HCT116 (cell line): ENCODE results near the gene OXCT1. TPM values are rescaled to one million over a fixed set of nuclear protein-coding genes. Genes with fewer than 3 reads are reported as not detected.

Experiments used
- ATAC-seq: fragments of 200-7000 bp; cut with Tn5 transposase; 2 replicates; pipeline ENCODE4 v1.9.1; 2020; ENCODE audit warnings: mild to moderate bottlenecking, moderate library complexity
- BruUV-seq: library from RNA; stranded (reverse); fragments of 400-500 nt; replicated peaks from 2 replicates; lab custom pipeline; 2021; lab: Mats Ljungman, UMichigan
- CTCF ChIA-PET: fragments of 300-600 bp; sonication (Branson Sonifier 250); formaldehyde crosslinking; loops from one replicate; lab custom pipeline; 2021; ENCODE audit warnings: antibody characterized with exemption; lab: Charles Lee
- POLR2A ChIA-PET: fragments of 300-600, 350-600 bp; sonication (Branson Sonifier 250); formaldehyde crosslinking; loops from one replicate; lab custom pipeline; 2021; ENCODE audit warnings: antibody characterized with exemption; lab: Charles Lee
- RAD21 ChIA-PET, 2 experiments: fragments of 300-600 bp; sonication (Branson Sonifier 250); formaldehyde crosslinking; loops; one replicate each; lab custom pipeline; 2023; ENCODE audit warnings: low total read pairs in 2 of 2; ENCODE audit not compliant: uncharacterized antibody in 2 of 2, unreplicated experiment in 2 of 2, low non-redundant PET in 1 of 2; lab: Charles Lee
- DNase-seq: peaks from one replicate; pipeline ENCODE4 v3.0.0-alpha.2; 2010; ENCODE audit warnings: low read depth, low spot score
- H2AFZ ChIP-seq: fragments of 200-600 bp; shearing (Covaris generic), sonication (generic); 2 replicates; pipeline ENCODE4 v1.6.1; 2017; ENCODE audit warnings: low read depth, mixed run types, mixed read lengths, antibody characterized with exemption, low read length; ENCODE audit not compliant: poor library complexity, severe bottlenecking
- H3K27ac ChIP-seq: 2 replicates; pipeline ENCODE4 v1.5.1; 2012; ENCODE audit warnings: low read depth, low read length
- H3K27me3 ChIP-seq: fragments of 200-600 bp; sonication (generic); 2 replicates; pipeline ENCODE4 v1.6.1; 2016; ENCODE audit warnings: mixed run types, low read length, mixed read lengths; ENCODE audit not compliant: insufficient read depth
- H3K36me3 ChIP-seq, 2 experiments: fragments of 200-500 bp in 1 of 2; fragments of 200-600 bp in 1 of 2; sonication (Bioruptor generic) in 1 of 2; sonication (generic) in 1 of 2; 2 replicates each; pipeline versions ENCODE4 v1.5.1 to v1.6.1; 2014 to 2016; ENCODE audit warnings: low read length in 2 of 2, inconsistent platforms in 1 of 2, mixed read lengths in 1 of 2, mixed run types in 1 of 2; ENCODE audit not compliant: insufficient read depth in 2 of 2, control insufficient read depth in 1 of 2
- H3K4me1 ChIP-seq, 2 experiments: fragments of 200-600 bp in 1 of 2; sonication (generic) in 1 of 2; 2 replicates each; pipeline versions ENCODE4 v1.5.1 to v1.6.1; 2012 to 2017; ENCODE audit warnings: low read length in 2 of 2, inconsistent platforms in 1 of 2, mild to moderate bottlenecking in 1 of 2, mixed read lengths in 1 of 2, mixed run types in 1 of 2, moderate library complexity in 1 of 2; ENCODE audit not compliant: insufficient read depth in 2 of 2, control insufficient read depth in 1 of 2
- H3K4me2 ChIP-seq: fragments of 200-600 bp; sonication (generic); 2 replicates; pipeline ENCODE4 v1.6.1; 2017; ENCODE audit warnings: mixed run types, low read length, mixed read lengths
- H3K4me3 ChIP-seq, 2 experiments: fragments of 200-600 bp in 1 of 2; sonication (generic) in 1 of 2; replicated peaks in 1 of 2; 2 replicates each; pipeline ENCODE4 v1.5.1; 2011 to 2016; ENCODE audit warnings: low read length in 2 of 2, control low read depth in 1 of 2, low read depth in 1 of 2, mild to moderate bottlenecking in 1 of 2, mixed read lengths in 1 of 2, mixed run types in 1 of 2
- H3K79me2 ChIP-seq: fragments of 200-600 bp; sonication (generic); 2 replicates; pipeline ENCODE4 v1.6.1; 2017; ENCODE audit warnings: mild to moderate bottlenecking, mixed run types, low read length, moderate library complexity, mixed read lengths; ENCODE audit not compliant: insufficient read depth
- H3K9ac ChIP-seq: fragments of 200-600 bp; sonication (generic); 2 replicates; pipeline ENCODE4 v1.6.1; 2016; ENCODE audit warnings: low read length, mixed read lengths
- H3K9me2 ChIP-seq: fragments of 200-600 bp; sonication (generic), shearing (Covaris generic); 2 replicates; pipeline ENCODE4 v1.6.1; 2017; ENCODE audit warnings: mixed run types, mild to moderate bottlenecking, moderate library complexity; ENCODE audit not compliant: insufficient read depth
- H3K9me3 ChIP-seq, 2 experiments: fragments of 200-500 bp in 1 of 2; fragments of 200-600 bp in 1 of 2; sonication (Bioruptor generic) in 1 of 2; sonication (generic) in 1 of 2; 2 replicates each; pipeline ENCODE4 v1.6.1; 2014 to 2017; ENCODE audit warnings: low read length in 2 of 2, mixed read lengths in 2 of 2, inconsistent platforms in 1 of 2, low read depth in 1 of 2, mild to moderate bottlenecking in 1 of 2, mixed run types in 1 of 2, moderate library complexity in 1 of 2; ENCODE audit not compliant: control insufficient read depth in 1 of 2, insufficient read depth in 1 of 2
- H4K20me1 ChIP-seq: fragments of 200-600 bp; sonication (generic), shearing (Covaris generic); 2 replicates; pipeline ENCODE4 v1.6.1; 2017; ENCODE audit warnings: mixed run types, mild to moderate bottlenecking, moderate library complexity; ENCODE audit not compliant: insufficient read depth
- EGR1 ChIP-seq: IDR thresholded peaks from 2 replicates; pipeline ENCODE4 v1.6.1; 2012; ENCODE audit warnings: low read depth
- EZH2 ChIP-seq: fragments of 200-600 bp; sonication (generic); IDR thresholded peaks from 2 replicates; pipeline ENCODE4 v1.6.1; 2017; ENCODE audit warnings: antibody characterized with exemption, mixed run types
- JUND ChIP-seq: IDR thresholded peaks from 2 replicates; pipeline ENCODE4 v1.6.1; 2012
- POLR2AphosphoS5 ChIP-seq: IDR thresholded peaks from 2 replicates; pipeline ENCODE4 v1.6.1; 2011; ENCODE audit warnings: mild to moderate bottlenecking, low read depth, low read length, moderate library complexity
- RAD21 ChIP-seq: IDR thresholded peaks from 2 replicates; pipeline ENCODE4 v1.6.1; 2012; ENCODE audit warnings: low read depth, mild to moderate bottlenecking
- REST ChIP-seq: IDR thresholded peaks from 2 replicates; pipeline ENCODE4 v1.6.1; 2012; ENCODE audit warnings: low read depth
- SIN3A ChIP-seq: IDR thresholded peaks from 2 replicates; pipeline ENCODE4 v1.6.1; 2012; ENCODE audit warnings: low read depth
- SP1 ChIP-seq: IDR thresholded peaks from 2 replicates; pipeline ENCODE4 v1.6.1; 2012; ENCODE audit warnings: low read depth
- SRF ChIP-seq: IDR thresholded peaks from 2 replicates; pipeline ENCODE4 v1.6.1; 2012; ENCODE audit warnings: low read depth
- YY1 ChIP-seq: IDR thresholded peaks from 2 replicates; pipeline ENCODE4 v1.6.1; 2011; ENCODE audit warnings: low read length, low read depth, moderate library complexity, mild to moderate bottlenecking; ENCODE audit not compliant: insufficient replicate concordance; ENCODE audit errors: extremely low read depth
- intact Hi-C: fragments of 100-400 bp; cut with micrococcal nuclease; formaldehyde crosslinking; loops from 2 replicates; pipeline ENCODE4 v1.10.0; 2022
- total RNA-seq: library from RNA; stranded (reverse); gene quantifications from one replicate; pipeline ENCODE4 v1.2.1, GENCODE V29; 2021; ENCODE audit not compliant: unreplicated experiment
- TF ChIP-seq, protein P1 (sequence below), 3 experiments: fragments of 200-600 bp in 1 of 3; sonication (generic) in 1 of 3; IDR thresholded peaks in 2 of 3; conservative IDR thresholded peaks in 1 of 3; 2 replicates each; pipeline ENCODE4 v1.5.1; 2012 to 2017; ENCODE audit warnings: low read depth in 2 of 3, low read length in 2 of 3, antibody characterized with exemption in 1 of 3, borderline replicate concordance in 1 of 3, control low read depth in 1 of 3, mild to moderate bottlenecking in 1 of 3, mixed read lengths in 1 of 3, mixed run types in 1 of 3, moderate library complexity in 1 of 3; ENCODE audit not compliant: insufficient read depth in 1 of 3

Gene OXCT1
- total RNA-seq, 1 experiment from 2014 or later: 28.1 TPM

- ATAC-seq: no peak
- CTCF ChIA-PET: interaction anchor here (1.4 kb wide), 1 partner anchor 35 kb away, joined by 3 read pairs; no protein-coding TSS in a partner anchor
Measured at GRCh38 chr5:41809128-41809527, 61.1 kb downstream of the OXCT1 start.

More at GRCh38 chr5:41809128-41809527, 61.1 kb downstream of the OXCT1 start:
- TF ChIP-seq SRF (no peak), YY1 (no peak), REST (no peak), SP1 (no peak), RAD21 (no peak), POLR2AphosphoS5 (no peak), SIN3A (no peak), EGR1 (no peak), JUND (no peak), EZH2 (no peak)
- TF ChIP-seq, protein P1, sequence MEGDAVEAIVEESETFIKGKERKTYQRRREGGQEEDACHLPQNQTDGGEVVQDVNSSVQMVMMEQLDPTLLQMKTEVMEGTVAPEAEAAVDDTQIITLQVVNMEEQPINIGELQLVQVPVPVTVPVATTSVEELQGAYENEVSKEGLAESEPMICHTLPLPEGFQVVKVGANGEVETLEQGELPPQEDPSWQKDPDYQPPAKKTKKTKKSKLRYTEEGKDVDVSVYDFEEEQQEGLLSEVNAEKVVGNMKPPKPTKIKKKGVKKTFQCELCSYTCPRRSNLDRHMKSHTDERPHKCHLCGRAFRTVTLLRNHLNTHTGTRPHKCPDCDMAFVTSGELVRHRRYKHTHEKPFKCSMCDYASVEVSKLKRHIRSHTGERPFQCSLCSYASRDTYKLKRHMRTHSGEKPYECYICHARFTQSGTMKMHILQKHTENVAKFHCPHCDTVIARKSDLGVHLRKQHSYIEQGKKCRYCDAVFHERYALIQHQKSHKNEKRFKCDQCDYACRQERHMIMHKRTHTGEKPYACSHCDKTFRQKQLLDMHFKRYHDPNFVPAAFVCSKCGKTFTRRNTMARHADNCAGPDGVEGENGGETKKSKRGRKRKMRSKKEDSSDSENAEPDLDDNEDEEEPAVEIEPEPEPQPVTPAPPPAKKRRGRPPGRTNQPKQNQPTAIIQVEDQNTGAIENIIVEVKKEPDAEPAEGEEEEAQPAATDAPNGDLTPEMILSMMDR (IDR thresholded peaks at IDR 0.05 in 2 of 3, conservative IDR thresholded peaks at IDR 0.05 in 1 of 3; ENCODE audit: borderline replicate concordance in 1 of 3, insufficient read depth in 1 of 3, low read depth in 2 of 3, low read length in 2 of 3): no peak
- Histone ChIP-seq H3K79me2 (no peaks in the 10 kb centered on the region), H3K4me2 (no peak overlapping the region), H3K9me3 (no peaks in the 10 kb centered on the region), H3K4me1 (no peaks in the 10 kb centered on the region), H3K4me3 (no peak overlapping the region), H3K36me3 (no peaks in the 10 kb centered on the region), H3K27ac (no peak overlapping the region), H2AFZ (no peak overlapping the region), H3K27me3 (no peaks in the 10 kb centered on the region), H3K9me2 (no peaks in the 10 kb centered on the region), H3K9ac (no peak overlapping the region), H4K20me1 (no peaks in the 10 kb centered on the region)
- no TSS peak for BruUV-seq
- no peak for DNase-seq
- intact Hi-C loops: no loop called here
- POLR2A ChIA-PET: no interaction called here
- RAD21 ChIA-PET: no interaction called here
